Measurements from ENCODE around the gene MSTN. TPM values are rescaled to one million over a fixed set of nuclear protein-coding genes. Genes with fewer than 3 reads are reported as not detected.
"Not testable (repeated sequence)": the region's sequence is repeated elsewhere in the genome, so short reads cannot be mapped to it uniquely, and the experiment has no call there.

Gene MSTN
- total RNA-seq, 1 experiment from 2014 or later, result not detected

- in situ Hi-C loops (cut with HindIII; ENCODE audit: low pct_unique_long_range_greater_than_20kb, low sequenced_read_pairs), result no loop called here
- no peak for DNase-seq (ENCODE audit: low read depth, low spot score)
Measured at GRCh38 chr2:190017837-190018236, 44.7 kb downstream of the MSTN start.

GRCh38 chr2:190015969-190016368, 46.6 kb downstream of the MSTN start:
- in situ Hi-C loops (cut with HindIII; ENCODE audit: low pct_unique_long_range_greater_than_20kb, low sequenced_read_pairs), result not testable (repeated sequence)

More at GRCh38 chr2:190015969-190016368, 46.6 kb downstream of the MSTN start:
- DNase-seq (ENCODE audit: low read depth, low spot score), result not testable (repeated sequence)
